ENCODE data around the gene SCD5.

Gene SCD5

GRCh38 chr4:82744284-82744968 is 54.2 kb downstream of the SCD5 start:
- no peak for TF ChIP-seq CTCF (IDR thresholded peaks at IDR 0.05; ENCODE audit: low read depth, low read length, missing control alignments)
- H3K4me3 ChIP-seq (ENCODE audit: low read depth, low read length), result no peak overlapping the region
- DNase-seq (ENCODE audit: low read depth), result no peak

- H3K4me3 ChIP-seq (ENCODE audit: low read depth, low read length), result no peak overlapping the region
- DNase-seq (ENCODE audit: low read depth), result no peak
- no peak for TF ChIP-seq CTCF (IDR thresholded peaks at IDR 0.05; ENCODE audit: low read depth, low read length, missing control alignments)
These were observed 57.4 kb downstream of the SCD5 start for GRCh38 chr4:82741188-82741587.

DNA sequence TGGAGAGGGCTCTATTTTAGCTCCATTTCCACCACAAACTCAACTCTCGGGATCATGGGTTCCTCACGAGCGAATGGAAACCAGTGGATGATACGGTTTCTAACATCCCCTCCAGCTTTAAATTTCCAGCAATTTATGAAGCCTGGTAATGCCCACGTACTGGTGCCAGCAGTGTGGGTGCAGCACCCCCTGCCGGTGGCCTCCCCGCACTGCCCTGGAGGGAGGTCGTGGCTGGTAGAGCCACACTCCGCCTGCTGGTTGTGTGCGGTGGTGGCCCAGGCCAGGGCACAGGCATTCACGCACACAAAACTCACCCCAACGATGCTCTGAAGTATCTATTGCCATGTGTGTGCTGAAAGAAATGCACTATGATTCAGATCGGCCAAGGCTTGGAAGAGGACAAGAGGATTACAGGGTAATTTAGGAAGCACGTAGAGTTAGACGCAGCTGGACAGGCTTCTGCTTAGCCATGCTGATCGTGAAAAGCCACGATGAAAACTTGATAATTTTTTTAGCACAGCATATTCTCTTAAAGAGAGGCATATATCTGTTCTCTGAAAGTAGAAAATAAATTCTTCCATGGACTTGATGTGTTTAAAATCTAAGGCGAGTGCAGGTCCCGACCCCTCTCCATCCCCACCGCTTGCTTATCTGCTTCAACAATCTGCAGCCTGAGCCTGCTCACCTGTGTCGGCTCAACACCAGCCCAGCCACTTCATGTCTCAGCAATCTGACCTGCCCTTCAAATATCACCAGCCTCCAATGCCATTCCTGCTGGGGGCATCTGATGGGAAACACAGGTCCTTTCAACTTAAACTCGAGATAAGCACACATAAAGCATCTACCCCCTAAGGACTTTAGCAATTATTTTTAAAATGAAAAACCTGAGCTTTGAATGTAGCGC is 59.1 kb downstream of the SCD5 start:
- no peak overlapping the region for H3K4me3 ChIP-seq (ENCODE audit: low read depth, low read length)
- peak; percentile 100 for TF ChIP-seq CTCF (IDR thresholded peaks at IDR 0.05; ENCODE audit: low read depth, low read length, missing control alignments)
- peak; percentile 29 for DNase-seq (ENCODE audit: low read depth)

DNA sequence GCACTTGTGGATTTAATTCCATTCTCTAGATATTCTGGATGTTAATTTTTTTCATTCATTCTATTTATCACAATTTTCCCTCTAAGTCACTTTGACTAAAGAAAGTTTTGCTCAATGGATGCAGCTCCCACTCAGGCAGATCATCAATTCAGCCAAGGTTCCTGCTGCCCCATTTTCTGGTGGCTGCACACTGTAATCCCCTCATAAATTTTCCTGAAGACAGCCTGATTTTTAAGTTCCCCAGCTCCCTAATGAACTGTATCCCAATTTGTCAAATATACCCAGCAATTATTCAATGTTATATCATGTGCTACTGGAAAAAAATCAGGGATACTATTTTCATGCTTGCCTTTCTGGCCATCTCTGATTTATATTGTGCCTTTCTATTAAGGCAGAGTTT is 61.2 kb downstream of the SCD5 start:
- TF ChIP-seq CTCF (IDR thresholded peaks at IDR 0.05; ENCODE audit: low read depth, low read length, missing control alignments), result no peak
- no peak overlapping the region for H3K4me3 ChIP-seq (ENCODE audit: low read depth, low read length)
- no peak for DNase-seq (ENCODE audit: low read depth)

- H3K4me3 ChIP-seq (ENCODE audit: low read depth, low read length), result no peak overlapping the region
- TF ChIP-seq CTCF (IDR thresholded peaks at IDR 0.05; ENCODE audit: low read depth, low read length, missing control alignments), result no peak
- no peak for DNase-seq (ENCODE audit: low read depth)
These were observed 65.0 kb downstream of the SCD5 start for GRCh38 chr4:82733636-82734035.

- H3K4me3 ChIP-seq (ENCODE audit: low read depth, low read length), result no peak overlapping the region
- no peak for DNase-seq (ENCODE audit: low read depth)
- TF ChIP-seq CTCF (IDR thresholded peaks at IDR 0.05; ENCODE audit: low read depth, low read length, missing control alignments), result no peak
These were observed 70.3 kb downstream of the SCD5 start for GRCh38 chr4:82728301-82728700.
